ENCODE measurements around the gene SLC25A29. TPM values are rescaled to one million over a fixed set of nuclear protein-coding genes. Genes with fewer than 3 reads are reported as not detected.

SLC25A29 gene
- total RNA-seq, 1 donor from 2014 or later: 58.9 TPM

DNA sequence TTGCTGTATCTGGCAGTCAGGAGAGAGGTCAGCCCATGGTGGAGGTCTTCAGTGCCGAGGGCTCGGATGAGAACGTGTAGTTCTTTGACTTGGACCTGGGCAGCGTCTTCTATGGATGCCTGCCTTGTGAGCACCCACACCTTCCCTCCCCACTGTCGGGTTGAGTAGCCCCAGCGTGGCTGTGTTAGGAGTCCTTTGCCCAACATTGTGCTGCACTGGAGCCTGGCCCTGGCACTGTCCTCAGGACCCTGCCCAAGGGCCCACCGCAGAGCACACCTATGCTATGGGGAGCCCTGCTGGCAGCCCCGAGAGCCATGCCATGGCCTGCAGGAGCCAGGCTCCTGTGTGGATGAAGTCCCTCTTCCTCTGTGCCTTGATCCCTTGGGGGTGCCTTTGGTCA lies 26.7 kb downstream of the SLC25A29 start:
- Histone ChIP-seq H3K9me3 (no peaks in the 10 kb centered on the region), H3K36me3 (peaks cover 0 to 15% of the 10 kb centered on the region in 2 donors), H3K27me3 (no peaks in the 10 kb centered on the region), H3K4me1 (peaks cover 22% of the 10 kb centered on the region), H3K4me3 (no peak overlapping the region), H3K27ac (no peak overlapping the region)
- TF ChIP-seq POLR2AphosphoS5 (IDR thresholded peaks at IDR 0.05; ENCODE audit: insufficient read depth in 1 of 2, low read depth in 1 of 2): no peak
- no peak for TF ChIP-seq CTCF (IDR thresholded peaks at IDR 0.05)
- no peak for TF ChIP-seq POLR2A (IDR thresholded peaks at IDR 0.05)
- intact Hi-C loops (cut with DNase I): no loop called here
- DNase-seq (ENCODE audit: extremely low spot score in 2 of 2): no peak

- DNase-seq (ENCODE audit: extremely low spot score in 2 of 2): no peak
- H3K9me3 ChIP-seq: no peaks in the 10 kb centered on the region
- TF ChIP-seq POLR2AphosphoS5 (IDR thresholded peaks at IDR 0.05; ENCODE audit: insufficient read depth in 1 of 2, low read depth in 1 of 2) (no peak), POLR2A (IDR thresholded peaks at IDR 0.05) (no peak), CTCF (IDR thresholded peaks at IDR 0.05) (no peak)
- no peak overlapping the region for H3K27ac ChIP-seq
- H3K4me3 ChIP-seq: no peak overlapping the region
- H3K4me1 ChIP-seq: peaks cover 19% of the 10 kb centered on the region
- no peaks in the 10 kb centered on the region for H3K27me3 ChIP-seq
- peaks cover 0 to 15% of the 10 kb centered on the region in 2 donors for H3K36me3 ChIP-seq
- intact Hi-C loops (cut with DNase I): no loop called here
Observed at GRCh38 chr14:100279133-100279532, 27.1 kb downstream of the SLC25A29 start.

GRCh38 chr14:100278702-100279101 lies 27.5 kb downstream of the SLC25A29 start:
- Histone ChIP-seq H3K4me3 (no peak overlapping the region), H3K27me3 (no peaks in the 10 kb centered on the region), H3K9me3 (no peaks in the 10 kb centered on the region), H3K4me1 (peaks cover 19% of the 10 kb centered on the region), H3K36me3 (peaks cover 0 to 15% of the 10 kb centered on the region in 2 donors), H3K27ac (no peak overlapping the region)
- no peak for DNase-seq (ENCODE audit: extremely low spot score in 2 of 2)
- intact Hi-C loops (cut with DNase I): no loop called here
- TF ChIP-seq POLR2A (IDR thresholded peaks at IDR 0.05) (no peak), POLR2AphosphoS5 (IDR thresholded peaks at IDR 0.05; ENCODE audit: insufficient read depth in 1 of 2, low read depth in 1 of 2) (no peak), CTCF (IDR thresholded peaks at IDR 0.05) (no peak)

- no peaks in the 10 kb centered on the region for H3K9me3 ChIP-seq
- no peak for DNase-seq (ENCODE audit: extremely low spot score in 2 of 2)
- TF ChIP-seq POLR2AphosphoS5 (IDR thresholded peaks at IDR 0.05; ENCODE audit: insufficient read depth in 1 of 2, low read depth in 1 of 2) (no peak), CTCF (IDR thresholded peaks at IDR 0.05) (no peak), POLR2A (IDR thresholded peaks at IDR 0.05) (no peak)
- no peak overlapping the region for H3K4me3 ChIP-seq
- H3K27me3 ChIP-seq: no peaks in the 10 kb centered on the region
- H3K36me3 ChIP-seq: peaks cover 0 to 15% of the 10 kb centered on the region in 2 donors
- intact Hi-C loops (cut with DNase I): no loop called here
- no peak overlapping the region for H3K27ac ChIP-seq
- peaks cover 12% of the 10 kb centered on the region for H3K4me1 ChIP-seq
Observed at GRCh38 chr14:100275214-100275613, 31.0 kb downstream of the SLC25A29 start.

GRCh38 chr14:100274250-100274649 lies 32.0 kb downstream of the SLC25A29 start:
- no peak overlapping the region for H3K27ac ChIP-seq
- no peak overlapping the region for H3K4me3 ChIP-seq
- H3K4me1 ChIP-seq: peaks cover 12% of the 10 kb centered on the region
- no peak for DNase-seq (ENCODE audit: extremely low spot score in 2 of 2)
- H3K27me3 ChIP-seq: no peaks in the 10 kb centered on the region
- no peaks in the 10 kb centered on the region for H3K9me3 ChIP-seq
- intact Hi-C loops (cut with DNase I): no loop called here
- H3K36me3 ChIP-seq: peaks cover 0 to 15% of the 10 kb centered on the region in 2 donors
- TF ChIP-seq POLR2A (IDR thresholded peaks at IDR 0.05) (no peak), CTCF (IDR thresholded peaks at IDR 0.05) (no peak), POLR2AphosphoS5 (IDR thresholded peaks at IDR 0.05; ENCODE audit: insufficient read depth in 1 of 2, low read depth in 1 of 2) (no peak)
